HG03432 (cell line): Measurements from ENCODE around the gene PKIB.
"Not testable (repeated sequence)": the region's sequence is repeated elsewhere in the genome, so short reads cannot be mapped to it uniquely, and the experiment has no call there.

Experiments used
- ATAC-seq: cut with Tn5 transposase; IDR thresholded peaks from one replicate; pipeline ENCODE4 v1.9.1; 2021; ENCODE audit warnings: mild to moderate bottlenecking, moderate library complexity; ENCODE audit not compliant: unreplicated experiment

The PKIB gene, protein sequence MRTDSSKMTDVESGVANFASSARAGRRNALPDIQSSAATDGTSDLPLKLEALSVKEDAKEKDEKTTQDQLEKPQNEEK

GRCh38 chr6:122609881-122610689 lies at the start of gene PKIB:
PKIB (plus strand) TSS chr6:122610405; CDS start chr6:122717795, 107,390 bp downstream.
- peak; percentile 94 for ATAC-seq

DNA sequence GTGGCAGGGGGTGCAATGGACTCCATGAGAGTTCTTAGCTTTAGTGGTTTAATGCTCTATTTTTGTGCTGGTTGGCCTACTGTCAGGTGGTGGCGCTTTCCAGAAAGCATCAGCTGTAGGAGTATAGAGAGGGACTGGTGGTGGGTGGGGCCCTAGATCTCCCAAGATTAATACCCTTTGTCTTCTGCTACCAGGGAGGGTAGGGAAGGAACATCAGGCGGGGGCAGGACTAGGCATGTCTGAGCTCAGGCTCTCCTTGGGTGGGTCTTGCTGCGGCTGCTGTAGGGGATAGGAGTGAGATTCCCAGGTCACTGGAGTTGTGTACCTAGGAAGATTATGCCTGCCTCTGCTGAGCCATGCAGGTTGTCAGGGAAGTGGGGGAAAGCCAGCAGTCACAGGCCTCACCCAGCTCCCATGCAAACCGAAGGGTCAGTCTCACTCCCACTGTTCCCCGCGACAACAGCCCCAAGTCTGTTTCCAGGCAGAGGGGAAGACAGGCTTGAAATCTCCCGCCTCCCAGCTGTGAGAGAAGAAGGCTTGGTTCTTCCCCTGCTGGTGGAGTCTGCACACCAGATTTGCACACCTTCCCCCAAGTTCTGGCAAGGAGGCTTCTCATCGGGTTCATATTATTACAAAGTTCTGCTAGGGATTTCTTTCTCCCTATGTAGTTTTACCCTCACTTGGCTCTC lies 46.7 kb upstream of the PKIB start:
- no peak for ATAC-seq

GRCh38 chr6:122564230-122564629 lies 46.0 kb upstream of the PKIB start:
- no peak for ATAC-seq

DNA sequence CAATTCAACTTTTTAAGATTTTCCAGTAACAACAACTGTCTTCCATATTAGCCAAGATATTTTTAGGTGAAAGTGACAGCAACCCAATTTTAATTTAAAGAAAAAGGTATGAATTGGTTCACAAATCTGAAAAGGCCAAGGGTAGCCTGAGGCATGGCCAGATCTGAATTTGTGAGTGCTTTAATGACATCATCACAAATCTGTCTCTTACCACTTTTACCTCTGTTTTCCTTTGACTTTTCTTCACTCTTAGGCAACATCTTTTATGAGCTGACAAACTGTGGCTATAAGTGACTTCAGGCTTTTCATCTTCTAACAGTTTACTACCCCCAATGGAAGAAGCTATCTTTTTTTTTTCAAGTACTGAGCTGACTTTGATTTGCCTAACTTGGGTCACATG lies 44.5 kb upstream of the PKIB start:
- ATAC-seq, result no peak

GRCh38 chr6:122567034-122567433 lies 43.2 kb upstream of the PKIB start:
- no peak for ATAC-seq

GRCh38 chr6:122568350-122568749 lies 41.9 kb upstream of the PKIB start:
- no peak for ATAC-seq

GRCh38 chr6:122568797-122569221 lies 41.4 kb upstream of the PKIB start:
- ATAC-seq, result no peak

DNA sequence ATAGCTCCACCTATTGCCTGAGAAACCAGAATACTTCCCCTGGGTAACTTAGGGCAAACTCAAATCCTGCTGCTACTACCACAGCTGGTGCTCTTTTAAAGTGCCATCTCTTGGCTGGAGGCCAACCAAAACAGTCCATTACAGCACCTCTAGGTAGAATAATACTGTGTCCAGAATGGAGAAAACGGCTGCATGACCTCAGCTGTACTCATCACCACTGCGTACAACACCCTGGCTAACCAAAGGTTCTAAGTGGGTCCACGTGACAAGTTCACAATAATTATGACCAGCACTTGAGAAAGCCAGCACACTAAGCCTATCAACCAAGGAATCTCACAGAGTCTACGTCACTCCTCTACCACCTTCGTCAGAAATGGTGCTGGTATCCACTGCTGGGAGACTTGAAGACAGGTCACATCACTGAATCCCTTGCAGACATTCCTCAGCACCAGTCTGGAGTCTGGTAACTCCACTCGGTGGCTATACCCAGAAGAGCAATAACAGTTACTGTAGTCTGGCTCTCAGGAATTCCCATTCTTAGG lies 40.9 kb upstream of the PKIB start:
- no peak for ATAC-seq

- ATAC-seq, result no peak
Observed at GRCh38 chr6:122571888-122572287, 38.3 kb upstream of the PKIB start.

DNA sequence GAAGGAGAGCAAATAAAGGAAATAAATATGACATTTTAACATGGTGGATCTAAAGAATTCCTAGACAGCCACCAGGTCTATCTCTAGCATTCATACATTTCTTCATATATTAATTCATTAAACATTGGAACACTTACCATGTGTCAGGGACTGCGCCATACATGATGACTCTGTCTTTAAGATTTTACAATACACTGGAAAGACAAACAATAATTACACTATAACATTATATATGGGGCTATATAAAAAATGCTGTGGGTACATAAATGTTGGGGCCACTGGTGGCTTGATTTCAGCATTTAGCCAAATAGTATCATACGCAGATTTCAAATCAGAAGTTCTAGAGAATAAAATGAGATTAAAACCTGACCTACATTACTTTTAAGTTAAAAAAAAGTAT lies 33.3 kb upstream of the PKIB start:
- no peak for ATAC-seq

GRCh38 chr6:122578961-122579360 lies 31.2 kb upstream of the PKIB start:
- no peak for ATAC-seq

GRCh38 chr6:122580737-122581136 lies 29.5 kb upstream of the PKIB start:
- ATAC-seq, result no peak

GRCh38 chr6:122589115-122589514 lies 21.1 kb upstream of the PKIB start:
- no peak for ATAC-seq

- ATAC-seq, result not testable (repeated sequence)
Observed at GRCh38 chr6:122598295-122598694, 11.9 kb upstream of the PKIB start.

GRCh38 chr6:122604676-122605075 lies 5.5 kb upstream of the PKIB start:
- no peak for ATAC-seq

DNA sequence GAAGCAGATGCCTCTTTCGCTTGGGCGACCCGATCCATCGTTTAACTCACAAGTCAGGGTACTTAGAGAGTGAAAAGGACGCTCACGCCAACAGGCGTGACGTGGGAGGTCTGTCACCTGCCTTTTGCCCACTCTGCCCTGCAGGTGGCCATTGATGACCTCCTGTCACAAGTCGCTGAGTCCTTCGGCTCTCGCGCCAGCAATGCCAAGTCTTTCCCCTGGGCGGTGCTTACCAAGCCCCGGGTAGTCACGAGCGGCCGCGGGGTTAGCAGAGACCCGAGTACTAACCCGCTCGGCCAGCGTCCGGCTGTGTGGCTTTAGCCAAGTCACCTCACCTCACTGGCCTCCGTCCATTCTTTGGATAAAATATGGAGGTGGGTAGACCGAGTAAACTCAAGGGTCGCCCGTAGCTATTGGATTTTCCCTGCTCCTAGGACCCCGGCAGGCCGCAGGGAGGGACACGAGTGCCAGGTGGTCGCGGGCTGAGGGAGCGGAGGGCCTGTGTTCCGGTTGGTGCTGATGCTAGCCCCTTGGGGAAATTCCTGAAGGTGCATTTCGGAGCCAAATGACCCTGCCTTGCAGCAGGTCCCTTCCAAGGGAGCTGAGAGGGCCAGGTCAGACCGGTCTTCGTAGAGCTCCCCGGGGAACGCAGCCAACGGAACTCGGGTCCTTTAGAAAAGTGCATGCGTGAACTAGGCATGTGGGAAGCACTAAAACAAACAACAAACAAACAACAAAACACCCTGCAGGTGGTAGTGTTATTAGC lies 668 bp downstream of the PKIB start:
- peak; percentile 44 for ATAC-seq

- ATAC-seq, result no peak
Observed at GRCh38 chr6:122612838-122613237, 2.6 kb downstream of the PKIB start.

DNA sequence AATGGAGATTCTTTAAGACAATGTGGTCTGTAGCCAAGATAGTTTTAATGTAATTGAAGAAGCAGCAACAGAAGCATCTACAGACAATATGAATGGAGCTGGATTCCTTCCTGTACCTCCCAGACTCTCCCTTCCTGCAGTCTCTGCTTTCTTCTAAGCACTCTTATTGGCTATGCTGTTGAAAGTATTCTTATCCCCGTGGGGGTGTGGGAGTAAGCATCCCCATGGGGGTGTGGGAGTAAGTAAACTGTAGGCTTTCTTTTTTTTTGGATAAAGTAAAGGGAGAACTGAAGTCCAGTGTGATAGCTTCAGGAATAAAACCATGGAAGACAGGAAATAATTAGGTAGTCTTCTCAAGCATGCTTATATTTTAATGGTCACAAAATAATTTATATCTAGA lies 4.1 kb downstream of the PKIB start:
- no peak for ATAC-seq

- ATAC-seq, result no peak
Observed at GRCh38 chr6:122615409-122615808, 5.2 kb downstream of the PKIB start.

DNA sequence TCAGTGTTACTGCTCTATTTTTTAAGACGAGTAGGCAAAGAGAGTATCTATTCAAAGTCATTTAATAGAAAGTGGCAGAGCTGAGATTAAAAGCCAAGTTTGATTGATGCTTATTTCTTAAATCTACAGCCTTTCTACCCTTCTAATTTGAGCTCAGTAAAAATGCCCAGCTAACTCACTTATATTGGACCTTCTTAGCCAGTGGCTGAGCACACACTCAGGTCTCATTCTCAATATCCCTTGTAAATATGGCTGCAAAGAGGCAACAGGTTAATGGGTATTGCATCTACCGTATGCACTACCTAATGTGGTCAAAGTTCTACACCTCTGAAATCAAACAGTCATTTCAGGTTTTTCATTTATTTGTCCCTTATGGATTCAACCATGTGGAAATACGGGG lies 6.7 kb downstream of the PKIB start:
- no peak for ATAC-seq

GRCh38 chr6:122619309-122619708 lies 9.1 kb downstream of the PKIB start:
- ATAC-seq, result no peak
